Measurements from ENCODE around the gene MYH11.
A peak's percentile ranks its signal among the peaks of the same experiment; 100 is the strongest.

MYH11 gene

GRCh38 chr16:15773968-15774367, 82.9 kb downstream of the MYH11 start:
- no peak for DNase-seq

DNA sequence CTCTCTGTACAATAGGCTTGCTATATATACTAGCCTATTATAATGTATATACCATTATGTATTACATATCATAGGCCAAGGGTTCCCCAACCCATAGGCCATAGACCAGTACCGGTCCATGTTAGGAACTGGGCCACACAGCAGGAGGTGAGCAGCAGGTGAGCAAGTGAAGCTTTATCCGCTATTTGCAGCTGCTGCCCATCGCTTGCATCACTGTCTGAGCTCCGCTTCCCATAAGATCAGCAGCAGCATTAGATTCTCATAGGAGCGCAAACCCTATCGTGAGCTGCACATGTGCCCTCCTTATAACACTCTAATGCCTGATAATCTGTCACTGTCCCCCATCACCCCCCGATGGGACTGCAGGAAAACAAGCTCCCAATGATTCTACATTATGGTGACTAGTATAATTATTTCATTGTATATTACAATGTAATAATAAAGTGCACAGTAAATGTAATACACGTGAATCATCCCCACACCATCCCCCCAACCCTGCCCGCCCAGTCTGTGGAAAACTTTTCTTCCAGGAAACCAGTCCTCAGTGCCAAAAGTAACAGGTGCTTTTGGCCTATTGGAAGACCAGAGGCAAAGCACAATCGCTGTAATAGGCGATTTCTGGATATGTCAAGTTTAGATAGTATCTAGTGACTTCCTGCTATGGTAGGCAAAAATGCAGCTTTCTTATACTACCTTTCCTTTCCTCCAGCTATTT, 84.1 kb downstream of the MYH11 start:
- no peak for DNase-seq

DNA sequence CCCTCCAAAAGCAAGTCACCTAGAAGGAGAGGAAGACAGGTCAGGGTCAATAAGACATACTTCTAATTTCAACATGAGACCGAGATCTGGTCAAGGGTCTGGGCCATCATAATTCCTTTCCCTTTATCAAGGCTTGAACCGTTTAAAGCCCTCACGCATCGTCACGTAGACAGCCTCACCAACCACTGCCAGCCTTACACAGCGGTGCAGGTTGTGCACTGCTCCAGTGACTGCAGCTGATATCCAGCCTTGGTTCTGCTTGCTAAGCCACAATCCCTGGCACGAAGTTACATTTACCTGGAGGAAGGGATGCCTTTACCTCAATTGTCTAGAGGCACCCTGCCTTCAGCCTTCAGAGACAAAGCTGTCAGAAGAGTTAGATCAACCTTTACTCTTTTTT, 85.1 kb downstream of the MYH11 start:
- no peak for DNase-seq

DNA sequence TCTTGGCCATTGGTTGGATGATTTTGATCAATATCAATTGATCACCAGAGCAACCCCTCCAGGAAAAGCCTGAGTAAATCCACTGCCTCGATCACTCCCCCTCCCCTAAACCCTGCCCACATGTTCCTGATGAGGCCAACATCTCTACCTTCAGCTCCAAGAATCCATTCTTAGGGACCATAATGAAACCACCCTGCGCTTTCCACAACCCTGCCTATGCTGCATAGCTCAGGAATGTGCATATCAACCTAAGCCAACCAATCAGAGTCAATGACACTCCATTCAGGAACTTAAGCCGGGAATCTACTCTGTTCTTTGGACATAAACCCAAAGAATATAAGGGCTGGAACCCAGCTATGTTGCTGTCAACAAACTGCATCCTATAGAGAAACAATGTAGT, 86.3 kb downstream of the MYH11 start:
- no peak for DNase-seq

- no peak for DNase-seq
These were observed 86.7 kb downstream of the MYH11 start for GRCh38 chr16:15770107-15770506.

DNA sequence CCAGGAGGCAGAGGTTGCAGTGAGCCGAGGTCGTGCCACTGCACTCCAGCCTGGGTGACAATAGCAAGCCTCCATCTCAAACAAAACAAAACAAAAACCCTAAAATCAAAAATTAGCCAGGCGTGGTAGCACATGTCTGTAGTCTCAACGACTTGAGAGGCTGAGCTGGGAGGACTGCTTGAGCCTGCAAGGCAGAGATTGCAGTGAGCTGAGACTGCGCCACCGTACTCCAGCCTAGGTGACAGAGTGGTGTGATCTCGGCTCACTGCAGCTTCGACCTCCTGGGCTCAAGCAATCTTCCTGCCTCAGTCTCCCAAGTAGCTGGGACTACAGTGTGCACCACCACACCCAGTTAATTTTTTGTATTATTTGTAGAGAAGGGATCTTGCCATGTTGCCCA, 87.6 kb downstream of the MYH11 start:
- no peak for DNase-seq

DNA sequence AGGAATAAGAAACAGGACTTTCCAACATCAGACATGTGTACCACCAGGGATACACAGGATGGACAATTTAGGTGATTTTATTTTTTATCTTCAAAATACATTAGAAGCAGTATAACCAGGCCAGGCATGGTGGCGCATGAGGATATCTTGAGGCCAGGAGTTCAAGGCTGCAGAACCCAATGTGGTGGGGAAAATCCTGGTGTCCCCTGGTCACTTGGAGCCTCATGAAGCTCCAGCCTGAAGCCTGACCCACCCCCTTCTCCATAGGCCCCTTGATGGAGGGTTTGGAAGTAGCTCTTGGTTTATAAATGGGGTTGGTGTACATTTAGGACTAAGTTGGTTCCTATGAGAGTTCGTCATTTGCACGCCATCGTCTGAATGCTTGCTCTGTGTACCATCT, 88.6 kb downstream of the MYH11 start:
- no peak for DNase-seq

DNA sequence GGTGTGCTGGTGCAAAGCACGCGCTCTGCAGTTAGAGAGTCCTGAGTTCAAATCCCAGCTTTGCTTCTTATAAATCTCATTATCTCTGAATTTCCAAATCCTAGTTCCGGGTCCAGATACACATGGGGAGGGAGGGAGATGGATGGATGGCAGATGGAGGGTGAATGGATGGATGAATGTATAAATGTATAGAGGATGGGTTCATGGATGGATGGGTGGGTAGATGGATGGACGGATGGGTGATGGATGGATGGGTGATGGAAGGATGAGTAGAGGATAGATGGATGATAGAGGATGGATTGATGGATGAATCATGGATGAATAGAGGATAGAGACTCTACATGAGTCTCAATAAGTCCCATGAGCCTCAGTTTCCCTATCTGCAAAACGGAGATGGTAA, 89.9 kb downstream of the MYH11 start:
- DNase-seq: no peak

GRCh38 chr16:15765880-15766279, 90.9 kb downstream of the MYH11 start:
- peak; percentile 51 for DNase-seq

GRCh38 chr16:15765116-15765515, 91.7 kb downstream of the MYH11 start:
- no peak for DNase-seq

DNA sequence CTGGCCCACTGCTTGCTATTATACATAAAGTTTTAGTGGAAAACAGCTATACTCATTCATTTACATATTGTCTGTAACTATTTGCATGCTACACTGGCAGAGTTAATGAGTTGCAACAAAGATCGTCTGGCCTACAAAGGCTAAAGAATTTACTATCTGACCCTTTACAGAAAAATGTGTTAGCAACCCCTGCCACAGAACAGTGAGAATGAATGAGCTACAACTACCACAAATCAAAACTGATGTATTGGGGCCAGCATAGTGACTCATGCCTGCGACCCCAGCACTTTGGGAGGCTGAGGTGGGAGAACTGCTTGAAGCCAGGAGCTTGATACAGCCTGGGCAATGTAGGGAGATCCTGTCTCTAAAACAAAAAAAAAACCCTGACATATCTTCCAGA, 92.7 kb downstream of the MYH11 start:
- no peak for DNase-seq

DNA sequence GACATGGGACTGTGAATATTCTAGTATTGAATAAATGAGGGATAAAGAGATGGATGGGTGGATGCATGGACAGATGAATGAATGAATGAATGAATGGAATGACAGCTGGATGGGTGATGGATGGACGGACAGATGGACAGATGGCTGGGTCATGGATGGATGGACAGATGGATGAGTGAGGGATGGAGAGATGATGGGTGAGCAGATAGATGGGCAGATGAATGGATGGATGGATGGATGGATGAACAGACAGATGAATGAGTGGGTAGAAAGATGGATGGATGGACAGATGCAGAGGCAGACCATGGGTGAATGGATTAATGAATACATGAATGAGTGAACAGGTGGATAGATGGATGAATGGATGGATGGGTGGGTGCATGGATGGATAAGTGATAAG, 96.7 kb downstream of the MYH11 start:
- no peak for DNase-seq

DNA sequence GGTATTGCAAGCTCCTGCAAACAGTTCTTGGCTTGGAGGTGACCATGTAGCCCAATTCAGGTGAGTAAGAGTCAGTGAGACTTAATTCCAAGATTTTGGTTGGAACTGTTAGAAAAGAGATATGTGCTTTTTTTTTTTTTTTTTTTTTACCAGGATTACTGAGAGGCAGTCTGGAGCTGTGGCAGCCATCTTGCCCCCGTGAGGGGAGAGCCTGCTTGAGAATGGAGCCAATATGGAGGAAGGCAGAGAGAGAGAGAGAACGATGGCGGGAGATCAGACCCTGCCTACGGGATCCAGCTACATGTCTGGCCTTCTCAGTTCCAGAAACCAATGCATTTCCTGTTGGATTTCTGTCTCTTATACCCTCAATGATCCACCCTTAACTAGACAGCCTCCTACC, 97.8 kb downstream of the MYH11 start:
- DNase-seq: no peak

- no peak for DNase-seq
These were observed 99.1 kb downstream of the MYH11 start for GRCh38 chr16:15757630-15758251.

- DNase-seq: no peak
These were observed 99.8 kb downstream of the MYH11 start for GRCh38 chr16:15757077-15757386.

- no peak for DNase-seq
These were observed 101.8 kb downstream of the MYH11 start for GRCh38 chr16:15754821-15755534.

- DNase-seq: no peak
These were observed 103.9 kb downstream of the MYH11 start for GRCh38 chr16:15752717-15753488.

DNA sequence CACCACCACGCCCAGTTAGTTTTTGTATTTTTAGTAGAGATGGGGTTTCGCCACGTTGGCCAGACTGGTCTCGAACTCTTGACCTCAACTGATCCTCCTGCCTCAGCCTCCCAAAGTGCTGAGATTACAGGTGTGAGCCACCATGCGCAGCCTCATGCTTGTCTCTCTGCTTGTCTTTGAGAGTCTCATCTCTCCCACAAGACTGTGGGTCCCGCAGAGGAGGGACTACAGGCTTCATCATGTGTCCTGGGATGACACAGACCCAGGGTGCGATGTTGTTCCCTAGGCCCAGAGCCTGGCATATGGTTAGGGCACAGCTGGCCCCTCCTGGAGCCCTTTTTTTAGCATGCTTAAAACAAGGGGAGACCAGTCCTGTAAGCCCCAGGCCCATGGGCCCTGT, 104.9 kb downstream of the MYH11 start:
- DNase-seq: no peak

DNA sequence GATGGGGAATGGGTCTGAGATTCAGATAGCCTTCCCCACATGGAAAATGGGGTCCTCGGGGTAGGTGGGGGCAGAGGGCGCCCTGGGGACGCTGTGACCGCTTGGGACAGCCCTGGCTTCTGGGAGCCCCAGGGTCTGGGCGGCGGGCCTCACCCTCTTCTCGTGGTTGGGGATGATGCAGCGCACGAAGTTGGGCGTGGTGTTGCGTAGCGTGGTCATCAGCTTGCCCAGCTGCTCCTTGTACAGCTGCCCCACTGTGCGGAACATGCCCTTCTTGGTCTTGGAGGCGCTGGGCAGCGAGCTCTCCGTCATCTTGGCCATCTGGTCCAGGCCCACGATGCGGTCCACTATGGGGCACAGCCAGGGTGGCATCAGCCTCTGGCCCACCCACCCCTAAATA, 106.8 kb downstream of the MYH11 start:
- DNase-seq: no peak

DNA sequence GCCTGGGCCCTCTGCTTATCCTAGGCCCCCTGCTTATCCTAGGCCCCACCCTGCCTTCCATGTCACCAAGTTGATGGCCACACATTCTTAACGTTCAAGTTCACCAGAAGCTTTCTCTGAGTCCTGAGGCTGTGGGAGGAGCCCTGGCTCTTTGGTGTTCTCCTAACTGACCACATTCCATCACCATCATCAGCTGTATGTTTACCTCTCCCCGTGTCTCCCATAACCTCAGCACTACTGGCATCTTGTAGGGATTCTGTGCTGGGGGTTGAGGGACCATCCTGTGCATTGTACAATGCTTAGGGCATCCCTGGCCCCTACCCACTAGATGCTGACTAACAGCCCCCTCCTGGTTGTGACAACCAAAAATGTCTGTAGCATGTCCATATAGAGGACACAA, 107.5 kb downstream of the MYH11 start:
- no peak for DNase-seq

GRCh38 chr16:15748654-15749053, 108.2 kb downstream of the MYH11 start:
- no peak for DNase-seq

GRCh38 chr16:15747937-15748336, 108.9 kb downstream of the MYH11 start:
- DNase-seq: no peak

DNA sequence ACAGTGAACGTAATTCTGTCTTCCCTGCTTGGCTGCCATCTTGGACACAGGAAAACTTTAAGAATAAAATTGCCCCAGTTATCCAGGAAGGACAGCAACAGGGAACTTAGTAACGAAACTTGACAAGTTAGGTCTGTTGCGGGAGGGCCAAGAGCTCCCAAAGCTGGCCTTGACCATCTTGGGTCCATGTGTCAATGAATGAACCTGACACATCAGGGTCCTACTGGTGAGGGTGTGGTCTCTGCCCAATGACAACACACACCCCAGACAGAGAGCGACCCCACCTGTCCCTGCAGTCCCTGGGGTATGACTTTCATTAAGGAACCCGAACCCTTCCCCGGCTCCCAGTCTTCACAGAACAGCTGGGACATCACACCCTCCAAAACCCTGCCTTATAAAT, 110.5 kb downstream of the MYH11 start:
- no peak for DNase-seq

- no peak for DNase-seq
These were observed 113.2 kb downstream of the MYH11 start for GRCh38 chr16:15743657-15744056.

Data from CD4-positive, alpha-beta T cell treated with Interleukin-10 for 1 hour (primary cell).